HS-5 (cell line): ENCODE measurements around the gene PGM2.
A peak's percentile ranks its signal among the peaks of the same experiment; 100 is the strongest.
"Not testable (repeated sequence)": the region's sequence is repeated elsewhere in the genome, so short reads cannot be mapped to it uniquely, and the experiment has no call there.

Experiments
- DNase-seq: peaks from one replicate; pipeline ENCODE4 v3.0.0-alpha.2; 2012; ENCODE audit warnings: low read depth

PGM2 gene

DNA sequence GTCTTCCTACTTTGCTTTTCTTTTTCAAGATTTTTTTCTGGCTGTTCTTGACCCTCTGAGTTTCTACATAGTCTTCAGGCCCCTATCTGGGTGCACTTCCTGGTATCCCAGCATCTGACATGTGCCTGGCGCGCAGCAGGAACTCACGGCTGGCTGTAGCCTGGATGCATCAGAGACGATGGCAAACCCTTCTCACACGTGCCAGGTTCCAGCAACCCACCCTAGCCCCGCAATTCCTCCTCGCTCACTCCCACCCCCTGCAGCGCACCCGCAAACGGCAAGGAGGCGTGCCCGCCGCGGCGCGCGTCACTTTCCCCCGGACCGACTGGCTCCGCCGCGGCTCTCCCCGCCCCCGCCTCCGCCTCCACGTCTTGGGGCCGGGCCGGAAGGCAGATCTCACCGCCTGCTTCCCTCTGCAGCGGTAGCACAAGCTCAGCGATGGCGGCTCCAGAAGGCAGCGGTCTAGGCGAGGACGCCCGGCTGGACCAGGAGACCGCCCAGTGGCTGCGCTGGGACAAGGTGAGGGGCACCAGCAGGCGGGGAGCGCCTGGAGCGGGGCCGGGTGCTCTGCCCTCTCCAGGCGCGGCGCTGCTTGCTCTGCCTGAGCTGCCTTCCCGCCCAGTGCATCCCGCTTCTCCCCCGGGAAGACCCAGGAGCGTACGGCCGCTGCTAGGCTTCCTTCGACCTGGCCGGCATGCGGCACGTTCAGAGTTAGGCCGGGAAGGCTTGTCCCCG lies at the start of gene PGM2:
Gene PGM2, plus strand, starts transcription at position 392 of the 735 bp plus-strand sequence. Its CDS starts 47 bp downstream, at position 439.
- DNase-seq, result peak; percentile 53

- no peak for DNase-seq
Measured at GRCh38 chr4:37779896-37780295, 46.6 kb upstream of the PGM2 start.

DNA sequence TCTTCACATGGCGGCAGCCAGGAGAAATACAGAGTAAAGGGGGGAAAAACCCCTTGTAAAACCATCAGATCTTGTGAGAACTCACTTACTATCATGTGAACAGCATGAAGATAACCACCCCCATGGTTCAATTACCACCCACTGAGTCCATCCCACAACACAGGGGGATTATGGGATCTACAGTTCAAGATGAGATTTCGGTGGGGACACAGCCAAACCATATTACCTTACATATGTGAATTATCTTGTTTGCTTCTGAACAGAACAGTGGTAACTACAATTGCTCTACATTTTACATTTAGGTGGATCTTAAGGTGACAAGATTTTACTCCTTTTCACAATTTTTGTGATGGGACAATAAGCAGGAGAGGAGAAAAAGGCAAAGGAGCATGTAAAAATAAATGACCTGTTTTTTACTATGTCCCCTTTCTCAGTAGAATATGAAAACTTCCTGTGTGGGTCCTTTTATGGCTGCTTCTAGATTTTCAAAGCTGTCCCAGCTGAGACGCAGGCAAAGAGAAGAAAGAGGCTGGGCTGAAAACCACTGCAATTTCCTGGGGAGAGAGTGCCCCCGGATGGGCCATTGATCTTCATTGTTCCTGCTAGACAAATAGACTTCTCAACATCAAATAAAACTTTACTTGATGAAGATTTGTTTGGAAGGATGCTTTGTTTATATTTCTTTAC lies 45.9 kb upstream of the PGM2 start:
- DNase-seq, result no peak

DNA sequence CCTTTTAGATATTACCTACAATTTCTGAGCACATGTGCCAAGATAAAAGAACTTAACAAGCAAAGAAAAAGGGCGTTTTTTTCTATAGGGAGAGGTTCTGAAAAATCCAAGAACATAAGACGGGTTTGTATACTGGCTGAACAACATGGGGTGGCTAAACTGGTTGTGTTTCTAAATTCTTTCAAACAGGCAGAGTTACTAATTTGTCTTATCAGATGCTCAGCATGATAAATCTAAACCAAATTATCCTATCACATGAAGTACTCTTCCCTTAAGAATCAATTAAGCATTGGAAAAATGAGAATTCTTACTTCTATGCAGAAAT lies 45.4 kb upstream of the PGM2 start:
- DNase-seq, result no peak

GRCh38 chr4:37786267-37786666 lies 40.2 kb upstream of the PGM2 start:
- DNase-seq, result not testable (repeated sequence)

GRCh38 chr4:37787883-37788460 lies 38.5 kb upstream of the PGM2 start:
- DNase-seq, result not testable (repeated sequence)

- DNase-seq, result no peak
Measured at GRCh38 chr4:37788819-37789218, 37.7 kb upstream of the PGM2 start.

DNA sequence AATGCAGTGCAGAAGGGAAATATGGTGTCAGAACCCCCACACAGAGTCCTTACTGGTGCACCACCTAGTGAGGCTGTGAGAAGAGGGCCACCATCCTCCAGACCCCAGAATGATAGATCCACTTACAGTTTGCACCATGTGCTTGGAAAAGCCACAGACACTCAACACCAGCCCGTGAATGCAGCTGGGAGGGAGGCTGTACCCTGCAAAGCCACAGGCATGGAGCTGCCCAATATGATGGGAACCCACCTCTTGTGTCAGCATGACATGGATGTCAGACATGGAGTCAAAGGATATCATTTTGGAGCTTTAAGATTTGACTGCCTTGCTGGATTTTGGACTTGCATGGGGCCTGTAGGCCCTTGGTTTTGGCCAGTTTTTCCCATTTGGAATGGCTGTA lies 34.2 kb upstream of the PGM2 start:
- no peak for DNase-seq

DNA sequence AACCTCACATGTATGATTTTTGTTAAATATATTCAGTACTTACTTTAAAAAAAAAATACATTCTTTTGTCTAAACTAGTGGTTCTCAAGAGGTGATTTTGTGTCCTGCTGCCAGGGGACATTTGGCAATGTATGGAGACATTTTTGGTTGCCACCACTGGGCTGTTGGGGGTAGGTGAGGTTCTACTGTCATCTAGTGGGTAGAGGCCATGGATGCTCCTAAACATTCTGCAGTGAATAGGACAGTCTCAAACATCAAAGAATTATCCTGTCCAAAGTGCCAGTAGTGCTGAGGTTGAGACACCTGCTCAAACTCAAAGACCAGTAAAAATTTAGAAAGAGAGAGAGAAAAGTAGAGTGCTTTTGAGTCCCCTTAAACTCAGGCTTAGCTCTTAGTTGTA lies 32.9 kb upstream of the PGM2 start:
- DNase-seq, result no peak

DNA sequence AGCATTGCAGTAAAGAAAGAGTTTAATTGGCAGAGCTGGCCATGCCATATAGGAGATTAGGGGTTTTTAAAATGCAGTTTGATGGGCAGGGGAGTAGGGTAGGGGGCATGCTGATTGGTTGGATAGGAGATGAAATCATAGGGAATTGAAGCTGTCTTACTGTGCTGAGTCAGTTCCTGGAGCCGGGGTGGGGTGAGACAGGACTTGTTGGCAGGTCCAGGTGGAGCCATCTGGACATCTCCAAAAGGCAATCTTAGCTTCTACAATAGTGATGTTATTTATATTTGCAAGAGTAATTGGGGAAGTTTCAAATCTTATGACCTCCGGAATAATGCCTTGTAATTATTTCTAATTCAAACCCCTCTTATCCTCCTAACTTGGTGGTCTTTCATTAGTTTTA lies 32.4 kb upstream of the PGM2 start:
- DNase-seq, result no peak

GRCh38 chr4:37795581-37796195 lies 30.8 kb upstream of the PGM2 start:
- DNase-seq, result no peak

DNA sequence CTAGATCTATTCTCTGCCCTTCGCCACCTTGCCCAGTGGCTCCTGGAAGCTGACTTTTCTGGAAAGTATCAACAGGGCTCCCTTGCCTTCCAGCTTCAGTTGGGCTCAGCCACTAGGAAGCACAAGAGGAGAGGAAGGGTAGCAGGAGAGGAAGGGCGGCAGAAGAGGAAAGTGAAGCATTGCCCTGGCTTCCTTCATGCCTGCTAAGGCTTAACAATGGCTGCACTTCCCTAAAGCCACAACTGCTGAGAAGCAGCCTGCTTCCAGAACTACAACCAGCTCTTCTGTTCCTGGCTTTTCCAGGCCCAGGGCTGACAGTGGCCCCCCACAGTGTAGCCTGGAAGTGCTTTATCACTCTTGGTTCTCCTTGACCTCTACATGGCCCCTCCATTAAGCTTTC lies 29.1 kb upstream of the PGM2 start:
- no peak for DNase-seq

GRCh38 chr4:37797923-37798322 lies 28.6 kb upstream of the PGM2 start:
- no peak for DNase-seq

DNA sequence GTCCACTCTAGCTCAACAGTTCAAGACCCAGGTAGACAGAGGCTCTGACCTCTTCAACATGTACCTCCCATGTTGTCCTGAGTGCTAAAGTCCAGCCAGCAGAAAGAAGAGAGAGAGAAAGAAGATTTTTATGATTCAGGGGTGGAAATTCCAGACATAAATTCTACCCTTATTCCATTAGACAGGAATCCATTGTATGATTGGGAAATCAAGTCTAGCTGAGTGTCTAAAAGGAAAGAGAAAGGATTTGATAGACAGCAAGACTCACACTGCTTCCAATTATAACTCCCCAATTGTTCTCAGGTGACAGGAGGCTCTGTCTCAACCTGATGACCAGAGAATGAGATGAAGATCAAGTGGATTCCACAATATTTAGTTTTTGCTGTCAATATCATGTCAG lies 27.9 kb upstream of the PGM2 start:
- no peak for DNase-seq

DNA sequence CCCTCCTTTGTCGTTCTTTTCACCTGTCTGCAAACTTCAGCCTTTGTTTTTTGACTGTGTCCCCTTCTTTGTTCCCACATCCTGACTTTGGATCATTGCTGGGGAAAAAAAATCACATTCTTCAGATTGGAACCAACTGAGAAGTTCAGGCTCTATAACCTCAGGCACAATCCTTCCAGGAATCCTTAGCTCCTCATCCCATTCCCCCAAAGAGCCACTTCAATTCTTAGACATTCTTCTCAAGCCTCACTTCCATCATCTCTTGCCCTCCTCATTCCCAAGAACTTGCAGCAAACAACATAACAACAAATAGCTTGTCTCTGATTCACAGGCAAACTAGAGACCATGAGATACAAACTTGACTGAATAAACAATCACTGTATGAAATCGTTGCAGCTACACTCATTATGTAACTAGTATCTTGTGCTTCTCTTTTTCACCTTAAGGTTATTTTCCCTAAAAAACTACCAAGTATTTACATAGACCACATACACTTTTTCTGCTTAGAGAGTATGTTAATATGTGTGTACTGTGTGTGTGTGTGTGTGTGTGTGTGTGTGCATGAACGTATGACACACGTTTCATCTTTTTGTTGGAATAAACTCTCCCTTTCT lies 26.4 kb upstream of the PGM2 start:
- DNase-seq, result no peak

DNA sequence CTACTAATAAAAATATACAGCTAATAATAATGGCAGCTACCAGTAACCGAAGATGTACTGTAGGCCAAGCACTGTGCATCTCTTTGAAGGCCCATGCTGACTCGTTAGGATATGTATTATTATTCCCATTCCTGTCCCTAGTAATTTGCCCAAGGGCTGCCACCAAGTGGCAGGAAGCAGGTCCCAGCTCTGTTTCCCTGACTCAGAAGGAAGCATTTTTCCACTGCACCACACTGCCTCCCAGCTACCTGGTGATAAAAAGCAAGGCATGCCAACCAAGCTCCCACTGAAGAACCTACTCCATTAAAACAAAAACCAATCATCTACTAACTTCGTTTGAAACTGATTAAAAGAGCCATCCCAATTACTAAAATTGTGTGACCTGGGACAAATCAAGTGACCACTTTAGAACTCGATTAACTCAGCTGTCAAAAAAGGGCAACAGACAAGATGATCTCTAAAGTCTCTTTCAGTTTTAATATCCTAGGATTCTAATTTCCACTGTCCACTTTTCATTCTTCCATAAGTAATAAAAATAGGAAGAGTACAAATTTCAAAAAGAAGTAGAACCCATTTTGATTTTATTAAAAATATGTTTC lies 24.3 kb upstream of the PGM2 start:
- peak; percentile 45 for DNase-seq

DNA sequence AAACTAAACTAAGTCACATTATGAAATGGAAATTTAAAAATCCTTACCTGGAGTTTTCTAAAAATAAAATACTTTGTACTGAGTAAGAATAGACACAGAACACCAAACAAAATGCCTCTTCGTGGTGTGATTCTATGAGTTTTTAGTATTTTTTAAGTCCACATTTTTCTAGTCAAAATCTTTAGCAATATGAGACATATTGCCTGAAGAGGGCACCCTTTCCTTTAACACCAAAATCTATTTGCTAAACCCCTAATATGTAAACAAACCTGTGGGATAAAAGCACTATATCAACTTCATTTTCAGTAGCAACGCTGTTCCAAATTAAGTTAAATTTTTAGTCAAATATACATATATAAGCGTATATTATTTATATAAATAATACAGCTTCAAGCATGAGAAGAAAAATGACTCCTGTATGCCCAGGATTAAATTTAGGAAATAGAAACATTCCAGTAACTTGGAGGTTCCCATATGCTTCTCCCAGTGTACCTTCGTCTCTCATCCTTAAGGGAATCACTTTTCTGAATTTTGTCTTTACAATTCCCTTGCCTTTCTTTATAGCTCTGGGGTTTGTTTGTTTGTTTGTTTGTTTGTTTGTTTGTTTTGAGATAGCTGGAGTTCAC lies 23.0 kb upstream of the PGM2 start:
- DNase-seq, result peak; percentile 33

- DNase-seq, result no peak
Measured at GRCh38 chr4:37805091-37805490, 21.4 kb upstream of the PGM2 start.

DNA sequence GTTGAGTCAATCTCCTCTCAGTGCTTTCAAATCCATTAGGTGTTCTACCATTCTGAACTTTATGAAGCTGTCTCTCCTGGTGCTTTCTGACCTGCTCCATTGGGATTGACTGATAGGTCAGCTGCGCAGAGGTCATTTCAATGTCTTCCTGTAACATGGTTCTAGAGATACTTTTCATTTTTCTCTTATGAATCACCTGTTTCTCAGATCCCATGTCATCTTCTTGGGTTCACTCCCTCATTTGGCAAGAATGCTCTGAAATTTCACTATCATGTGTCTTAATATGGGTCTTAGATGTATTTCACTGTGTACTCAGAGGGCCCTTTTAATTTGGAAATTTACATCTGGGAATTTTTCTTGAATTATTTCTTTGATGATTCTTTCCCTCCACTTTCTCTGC lies 13.8 kb upstream of the PGM2 start:
- DNase-seq, result peak; percentile 77

- DNase-seq, result no peak
Measured at GRCh38 chr4:37815591-37815990, 10.9 kb upstream of the PGM2 start.

DNA sequence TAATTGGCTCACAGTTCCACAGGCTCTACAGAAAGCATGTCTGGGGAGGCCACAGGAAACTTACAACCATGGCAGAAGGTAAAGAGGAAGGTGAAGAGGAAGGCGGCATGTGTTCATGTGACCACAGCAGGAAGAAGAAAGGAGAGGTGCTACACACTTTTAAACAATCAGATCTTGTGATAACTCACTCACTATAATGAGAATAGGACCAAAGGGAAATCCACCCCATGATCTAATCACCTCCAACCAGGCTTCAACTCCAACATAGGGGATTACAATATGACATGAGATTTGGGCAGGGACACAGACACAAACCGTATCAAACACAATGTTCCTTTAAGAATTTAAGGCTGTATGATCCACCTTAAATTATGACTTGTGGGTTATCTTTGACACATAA lies 10.5 kb upstream of the PGM2 start:
- no peak for DNase-seq

DNA sequence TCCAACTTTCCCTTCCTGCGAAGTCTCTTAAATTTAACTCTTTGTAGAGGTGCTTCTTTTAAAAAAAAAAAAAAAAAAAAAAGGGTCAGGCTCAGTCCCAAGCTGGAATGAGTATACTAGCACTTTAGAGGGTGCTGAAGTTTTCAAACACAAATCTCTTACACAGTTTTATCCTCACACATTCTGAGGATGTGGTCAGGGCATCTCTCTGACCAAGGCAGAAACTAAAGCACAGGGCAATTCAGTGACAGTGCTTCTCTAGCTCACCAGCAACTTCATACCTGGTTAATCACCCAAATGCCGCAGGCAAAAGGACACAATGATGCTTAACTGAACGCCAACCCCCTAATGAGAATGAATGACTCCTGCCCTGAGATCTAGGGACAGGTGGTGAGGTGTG lies 9.8 kb upstream of the PGM2 start:
- DNase-seq, result no peak
